A673 (cell line): Measurements from ENCODE around the gene CEP131. TPM values are rescaled to one million over a fixed set of nuclear protein-coding genes. Genes with fewer than 3 reads are reported as not detected.

Experiments used
- BruUV-seq: library from RNA; stranded (reverse); fragments of 400-500 nt; replicated peaks from 2 replicates; lab custom pipeline; 2021; lab: Mats Ljungman, UMichigan
- CTCF ChIA-PET: fragments of 300-600 bp; sonication (Branson Sonifier 250); formaldehyde crosslinking; loops from one replicate; lab custom pipeline; 2022; ENCODE audit warnings: antibody characterized with exemption; lab: Charles Lee
- POLR2A ChIA-PET: fragments of 300-600 bp; sonication (Branson Sonifier 250); formaldehyde crosslinking; loops from one replicate; lab custom pipeline; 2022; ENCODE audit warnings: antibody characterized with exemption; ENCODE audit not compliant: low non-redundant PET; lab: Charles Lee
- DNase-seq: peaks from one replicate; pipeline ENCODE4 v3.0.0-alpha.2; 2015; ENCODE audit warnings: low spot score
- H3K27ac ChIP-seq: fragments of 200-600 bp; sonication (generic); 2 replicates; pipeline ENCODE4 v1.5.1; 2016; ENCODE audit warnings: mixed run types, low read depth, mild to moderate bottlenecking, mixed read lengths, antibody characterized with exemption, low read length; ENCODE audit not compliant: poor library complexity, severe bottlenecking
- H3K27me3 ChIP-seq: fragments of 200-600 bp; sonication (generic); replicated peaks from 2 replicates; pipeline ENCODE4 v1.6.1; 2017; ENCODE audit warnings: mixed run types, low read depth, mild to moderate bottlenecking, mixed read lengths, antibody characterized with exemption, low read length; ENCODE audit not compliant: insufficient read depth, poor library complexity
- H3K36me3 ChIP-seq: fragments of 200-600 bp; sonication (generic); 2 replicates; pipeline ENCODE4 v1.6.1; 2016; ENCODE audit warnings: mixed run types, mild to moderate bottlenecking, mixed read lengths, antibody characterized with exemption, low read length; ENCODE audit not compliant: insufficient read depth, poor library complexity, severe bottlenecking
- H3K4me1 ChIP-seq: fragments of 200-600 bp; sonication (generic); 2 replicates; pipeline ENCODE4 v1.6.1; 2017; ENCODE audit warnings: mixed run types, mild to moderate bottlenecking, mixed read lengths, antibody characterized with exemption, low read length; ENCODE audit not compliant: insufficient read depth, poor library complexity, severe bottlenecking
- H3K4me3 ChIP-seq: fragments of 200-600 bp; sonication (generic); 2 replicates; pipeline ENCODE4 v1.5.1; 2016; ENCODE audit warnings: low read depth, mixed run types, mild to moderate bottlenecking, mixed read lengths, low read length; ENCODE audit not compliant: poor library complexity, severe bottlenecking
- H3K9me3 ChIP-seq: fragments of 200-600 bp; sonication (generic); 2 replicates; pipeline ENCODE4 v1.6.1; 2016; ENCODE audit warnings: mixed run types, low read depth, mild to moderate bottlenecking, mixed read lengths, antibody characterized with exemption, low read length; ENCODE audit not compliant: poor library complexity, severe bottlenecking
- CTCF ChIP-seq: fragments of 300-800, 200-600 bp; sonication (generic); conservative IDR thresholded peaks from 2 replicates; pipeline ENCODE4 v1.5.1; 2017; ENCODE audit warnings: low read depth, mild to moderate bottlenecking, antibody characterized with exemption, low read length, moderate library complexity, mixed read lengths
- EZH2 ChIP-seq: fragments of 200-600 bp; sonication (generic); IDR thresholded peaks from 2 replicates; pipeline ENCODE4 v1.6.1; 2017; ENCODE audit warnings: borderline replicate concordance, low read depth, mild to moderate bottlenecking, mixed read lengths, antibody characterized with exemption, low read length; ENCODE audit not compliant: poor library complexity, severe bottlenecking
- intact Hi-C: fragments of 100-400 bp; cut with micrococcal nuclease; formaldehyde crosslinking; loops from one replicate; pipeline ENCODE4 v1.10.0; 2022; ENCODE audit not compliant: unreplicated experiment
- total RNA-seq: library from RNA; stranded (reverse); gene quantifications from 2 replicates; pipeline ENCODE4 v1.2.3, GENCODE V29; 2021

Gene CEP131
- total RNA-seq, 1 experiment from 2014 or later, result 27.1 TPM

GRCh38 chr17:81232616-81233241 is 10.0 kb upstream of the CEP131 start:
- no peaks in the 10 kb centered on the region for H3K9me3 ChIP-seq
- no peak overlapping the region for H3K4me3 ChIP-seq
- DNase-seq, result no peak
- no peaks in the 10 kb centered on the region for H3K36me3 ChIP-seq
- TF ChIP-seq EZH2, result no peak
- TF ChIP-seq CTCF, result no peak
- intact Hi-C loops, result no loop called here
- BruUV-seq, result no TSS peak
- no peaks in the 10 kb centered on the region for H3K27me3 ChIP-seq
- POLR2A ChIA-PET, result no interaction called here
- no peak overlapping the region for H3K27ac ChIP-seq
- H3K4me1 ChIP-seq, result peaks cover 2% of the 10 kb centered on the region
- CTCF ChIA-PET, result no interaction called here

GRCh38 chr17:81231766-81232581 is 9.2 kb upstream of the CEP131 start:
- peaks cover 1% of the 10 kb centered on the region for H3K9me3 ChIP-seq
- no peaks in the 10 kb centered on the region for H3K27me3 ChIP-seq
- H3K36me3 ChIP-seq, result no peaks in the 10 kb centered on the region
- POLR2A ChIA-PET, result no interaction called here
- no peaks in the 10 kb centered on the region for H3K4me1 ChIP-seq
- no peak for DNase-seq
- BruUV-seq, result no TSS peak
- intact Hi-C loops, result no loop called here
- CTCF ChIA-PET, result no interaction called here
- no peak overlapping the region for H3K27ac ChIP-seq
- H3K4me3 ChIP-seq, result no peak overlapping the region
- TF ChIP-seq EZH2 (no peak), CTCF (no peak)

- ChIA-PET CTCF (no interaction called here), POLR2A (no interaction called here)
- DNase-seq, result no peak
- Histone ChIP-seq H3K9me3 (peaks cover 5% of the 10 kb centered on the region), H3K27me3 (no peaks in the 10 kb centered on the region), H3K27ac (no peak overlapping the region), H3K36me3 (no peaks in the 10 kb centered on the region), H3K4me3 (no peak overlapping the region), H3K4me1 (no peaks in the 10 kb centered on the region)
- intact Hi-C loops, result no loop called here
- no TSS peak for BruUV-seq
- no peak for TF ChIP-seq CTCF
- no peak for TF ChIP-seq EZH2
These were observed 8.4 kb upstream of the CEP131 start for GRCh38 chr17:81231121-81231645.
